ENCODE results near the gene HSPB7. TPM values are rescaled to one million over a fixed set of nuclear protein-coding genes. Genes with fewer than 3 reads are reported as not detected.

Gene HSPB7
- total RNA-seq, 1 donor from 2014 or later, result 19.4 TPM

DNA sequence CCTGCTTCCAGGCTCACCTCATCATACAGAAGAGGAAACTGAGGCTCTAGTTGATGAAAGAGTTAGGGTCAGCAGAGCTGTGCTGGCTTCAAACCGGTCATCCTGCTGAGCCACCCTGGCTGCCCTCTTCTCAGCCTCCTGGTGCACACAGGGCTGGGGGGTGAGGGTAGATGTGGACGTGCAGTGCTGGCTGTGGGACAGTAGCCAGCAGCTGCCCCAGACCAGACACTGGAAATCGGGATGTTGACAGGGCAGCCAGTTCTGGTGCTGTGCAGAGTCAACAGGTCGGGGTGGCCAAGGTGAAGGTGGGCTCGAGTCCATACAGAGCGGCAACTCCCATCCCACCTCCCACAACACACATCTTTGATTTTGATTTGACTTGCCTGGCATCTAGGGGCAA, 2.5 kb upstream of the HSPB7 start:
- H3K4me1 ChIP-seq, result peaks cover 38% of the 10 kb centered on the region
- no peaks in the 10 kb centered on the region for H3K9me3 ChIP-seq
- no peak overlapping the region for H3K4me3 ChIP-seq
- no peaks in the 10 kb centered on the region for H3K36me3 ChIP-seq
- no peak for DNase-seq (ENCODE audit: extremely low spot score in 2 of 2)
- H3K27ac ChIP-seq, result peak overlapping the region; percentile 94
- TF ChIP-seq POLR2AphosphoS5 (IDR thresholded peaks at IDR 0.05; ENCODE audit: insufficient read depth in 1 of 2, low read depth in 1 of 2) (no peak), POLR2A (IDR thresholded peaks at IDR 0.05) (no peak), CTCF (IDR thresholded peaks at IDR 0.05) (no peak)
- intact Hi-C loops (cut with DNase I), result no loop called here
- no peaks in the 10 kb centered on the region for H3K27me3 ChIP-seq

GRCh38 chr1:16019644-16020277, 1.9 kb upstream of the HSPB7 start:
- no peak for TF ChIP-seq POLR2A (IDR thresholded peaks at IDR 0.05)
- no peak for TF ChIP-seq CTCF (IDR thresholded peaks at IDR 0.05)
- TF ChIP-seq POLR2AphosphoS5 (IDR thresholded peaks at IDR 0.05; ENCODE audit: insufficient read depth in 1 of 2, low read depth in 1 of 2), result no peak
- H3K9me3 ChIP-seq, result no peaks in the 10 kb centered on the region
- no peak for DNase-seq (ENCODE audit: extremely low spot score in 2 of 2)
- H3K4me1 ChIP-seq, result peaks cover 43% of the 10 kb centered on the region
- no peaks in the 10 kb centered on the region for H3K36me3 ChIP-seq
- H3K27me3 ChIP-seq, result no peaks in the 10 kb centered on the region
- peak overlapping the region; percentile 94 for H3K27ac ChIP-seq
- intact Hi-C loops (cut with DNase I), result no loop called here
- H3K4me3 ChIP-seq, result no peak overlapping the region

DNA sequence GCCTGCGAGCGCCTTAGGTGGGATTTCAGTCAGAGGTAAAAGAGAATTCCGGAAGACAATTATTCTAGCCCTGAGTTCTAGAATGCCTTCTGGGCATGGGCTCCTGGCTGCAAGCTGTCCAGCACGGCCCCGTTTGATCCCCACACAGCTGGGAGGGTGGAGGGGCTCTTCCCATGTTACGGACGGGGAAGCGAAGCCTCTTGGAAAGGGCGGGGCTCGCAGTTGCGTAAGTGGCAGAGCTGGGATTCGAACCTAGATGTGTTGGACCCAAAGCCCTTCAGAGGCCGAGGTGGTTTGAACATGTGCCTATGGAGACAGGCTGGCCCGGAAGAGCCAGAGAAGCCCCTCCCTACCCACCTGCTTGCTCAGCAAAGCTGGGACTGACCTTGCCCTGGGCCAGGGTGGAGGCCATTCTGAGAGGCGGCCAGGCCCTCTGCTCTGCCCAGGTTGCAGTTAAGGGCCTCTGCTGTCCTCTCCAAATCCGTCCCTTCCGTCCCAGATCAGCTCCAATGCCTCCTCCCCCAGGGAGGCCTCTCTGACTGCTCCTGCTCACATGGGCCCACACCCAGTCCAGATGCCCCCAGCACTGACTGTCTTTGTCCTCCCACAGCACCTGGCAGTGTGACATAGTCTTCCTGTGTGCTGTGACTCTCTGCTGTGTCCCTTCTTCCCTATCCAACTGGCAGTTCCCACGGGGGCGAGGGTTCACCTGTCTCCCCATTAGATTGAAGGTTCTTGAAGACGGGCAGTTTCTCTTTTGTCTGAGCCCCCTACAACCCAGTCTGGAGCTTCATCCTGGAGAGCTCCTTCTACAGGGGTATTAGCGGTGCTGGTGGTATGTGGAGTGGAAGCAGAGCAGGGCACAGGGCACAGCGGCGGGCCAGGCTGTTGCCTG, 1.2 kb upstream of the HSPB7 start:
- peak overlapping the region; percentile 94 for H3K27ac ChIP-seq
- H3K4me3 ChIP-seq, result no peak overlapping the region
- no peak for TF ChIP-seq POLR2AphosphoS5 (IDR thresholded peaks at IDR 0.05; ENCODE audit: insufficient read depth in 1 of 2, low read depth in 1 of 2)
- no peak for TF ChIP-seq CTCF (IDR thresholded peaks at IDR 0.05)
- no peak for TF ChIP-seq POLR2A (IDR thresholded peaks at IDR 0.05)
- peaks cover 48% of the 10 kb centered on the region for H3K4me1 ChIP-seq
- no peaks in the 10 kb centered on the region for H3K9me3 ChIP-seq
- H3K36me3 ChIP-seq, result no peaks in the 10 kb centered on the region
- intact Hi-C loops (cut with DNase I), result no loop called here
- H3K27me3 ChIP-seq, result no peaks in the 10 kb centered on the region
- DNase-seq (ENCODE audit: extremely low spot score in 2 of 2), result no peak

DNA sequence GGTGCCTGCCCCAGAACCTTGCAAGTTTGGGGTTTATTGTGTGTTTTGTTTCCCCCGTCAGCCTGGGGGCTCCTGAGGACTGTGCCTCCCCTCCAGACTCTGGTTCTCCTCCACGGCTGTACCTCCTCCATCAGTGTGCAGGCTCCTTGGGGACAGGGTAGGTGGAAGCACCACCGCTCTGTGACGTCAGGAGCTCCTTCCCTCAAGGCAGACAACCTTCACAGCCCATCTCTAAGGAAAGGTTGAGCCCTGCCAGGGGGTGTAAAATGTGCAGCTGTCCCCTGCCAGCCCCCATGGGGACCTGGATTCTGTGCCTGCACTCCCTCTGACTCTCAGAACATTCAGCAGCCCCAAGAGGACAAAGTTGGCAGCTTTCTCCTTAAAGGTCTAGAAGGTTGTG, 465 bp upstream of the HSPB7 start:
- Histone ChIP-seq H3K4me1 (peaks cover 55% of the 10 kb centered on the region), H3K4me3 (peak overlapping the region; percentile 27 to 39)
- intact Hi-C loops (cut with DNase I), result no loop called here

More for the DNA sequence above, 465 bp upstream of the HSPB7 start:
- Histone ChIP-seq H3K36me3 (no peaks in the 10 kb centered on the region), H3K27ac (peak overlapping the region; percentile 94), H3K9me3 (no peaks in the 10 kb centered on the region), H3K27me3 (no peaks in the 10 kb centered on the region)
- TF ChIP-seq CTCF (IDR thresholded peaks at IDR 0.05), result no peak
- TF ChIP-seq POLR2AphosphoS5 (IDR thresholded peaks at IDR 0.05; ENCODE audit: insufficient read depth in 1 of 2, low read depth in 1 of 2), result no peak
- TF ChIP-seq POLR2A (IDR thresholded peaks at IDR 0.05), result no peak
- DNase-seq (ENCODE audit: extremely low spot score in 2 of 2), result no peak

Measured in vagina (tissue), 2 donors.